GM19397 (cell line): Measurements from ENCODE around the gene M1AP.
A peak's percentile ranks its signal among the peaks of the same experiment; 100 is the strongest.

Experiments used
- ATAC-seq: cut with Tn5 transposase; IDR thresholded peaks from one replicate; pipeline ENCODE4 v1.9.1; 2021; ENCODE audit warnings: mild to moderate bottlenecking, moderate library complexity; ENCODE audit not compliant: unreplicated experiment

The M1AP gene

DNA sequence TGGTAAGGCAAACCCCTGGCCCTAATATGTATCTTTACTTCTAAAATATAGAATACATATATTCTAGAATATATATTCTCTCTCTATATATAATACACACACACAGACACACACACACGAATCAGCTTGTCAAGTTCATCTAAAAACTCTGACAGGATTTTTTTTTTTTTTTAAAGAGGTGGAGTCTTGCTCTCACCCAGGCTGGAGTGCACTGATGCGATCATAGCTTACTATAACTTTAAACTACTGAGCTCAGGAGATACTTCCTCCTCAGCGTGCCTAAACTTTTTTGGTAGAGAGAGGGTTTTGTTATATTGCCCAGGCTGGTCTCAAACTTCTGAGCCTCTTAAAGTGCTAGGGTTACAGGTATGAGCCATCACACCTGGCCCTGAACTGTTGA lies 48.5 kb downstream of the M1AP start:
- ATAC-seq = no peak

DNA sequence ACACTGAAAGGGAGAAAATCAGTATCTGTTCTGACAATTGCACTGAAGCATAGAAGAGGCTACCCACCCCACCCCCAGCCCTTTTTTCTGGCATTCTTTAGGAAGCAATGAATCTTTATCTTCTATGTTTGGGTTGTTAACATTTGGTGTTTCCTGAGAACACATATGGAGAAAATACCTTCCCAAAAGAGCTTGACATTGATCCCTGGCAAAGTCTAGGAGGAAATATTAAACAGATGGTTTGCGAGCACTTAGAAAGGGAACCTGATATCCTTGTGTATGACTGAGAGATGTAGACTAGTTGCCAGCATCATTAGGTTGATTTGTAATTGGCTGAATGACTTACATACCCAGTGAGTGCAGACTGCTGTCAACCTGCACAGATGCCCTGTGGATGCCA lies 50.7 kb downstream of the M1AP start:
- ATAC-seq = no peak

DNA sequence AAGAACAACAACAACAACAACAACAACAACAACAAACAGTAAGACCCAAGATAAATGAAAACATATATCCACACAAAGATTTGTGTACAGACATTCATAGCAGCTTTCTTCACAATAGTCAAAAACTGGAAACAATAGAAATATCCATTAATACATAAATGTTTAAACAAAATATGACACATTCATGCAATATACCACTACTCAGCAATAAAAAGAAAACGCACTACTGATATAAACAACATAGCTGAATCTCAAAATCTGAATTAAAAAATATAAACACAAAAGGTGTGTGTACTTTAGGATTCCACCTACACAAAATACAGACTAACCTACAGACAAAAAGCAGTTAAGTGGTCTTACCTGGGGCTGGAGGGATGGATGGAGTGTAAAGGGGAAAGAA lies 51.5 kb downstream of the M1AP start:
- ATAC-seq = no peak

DNA sequence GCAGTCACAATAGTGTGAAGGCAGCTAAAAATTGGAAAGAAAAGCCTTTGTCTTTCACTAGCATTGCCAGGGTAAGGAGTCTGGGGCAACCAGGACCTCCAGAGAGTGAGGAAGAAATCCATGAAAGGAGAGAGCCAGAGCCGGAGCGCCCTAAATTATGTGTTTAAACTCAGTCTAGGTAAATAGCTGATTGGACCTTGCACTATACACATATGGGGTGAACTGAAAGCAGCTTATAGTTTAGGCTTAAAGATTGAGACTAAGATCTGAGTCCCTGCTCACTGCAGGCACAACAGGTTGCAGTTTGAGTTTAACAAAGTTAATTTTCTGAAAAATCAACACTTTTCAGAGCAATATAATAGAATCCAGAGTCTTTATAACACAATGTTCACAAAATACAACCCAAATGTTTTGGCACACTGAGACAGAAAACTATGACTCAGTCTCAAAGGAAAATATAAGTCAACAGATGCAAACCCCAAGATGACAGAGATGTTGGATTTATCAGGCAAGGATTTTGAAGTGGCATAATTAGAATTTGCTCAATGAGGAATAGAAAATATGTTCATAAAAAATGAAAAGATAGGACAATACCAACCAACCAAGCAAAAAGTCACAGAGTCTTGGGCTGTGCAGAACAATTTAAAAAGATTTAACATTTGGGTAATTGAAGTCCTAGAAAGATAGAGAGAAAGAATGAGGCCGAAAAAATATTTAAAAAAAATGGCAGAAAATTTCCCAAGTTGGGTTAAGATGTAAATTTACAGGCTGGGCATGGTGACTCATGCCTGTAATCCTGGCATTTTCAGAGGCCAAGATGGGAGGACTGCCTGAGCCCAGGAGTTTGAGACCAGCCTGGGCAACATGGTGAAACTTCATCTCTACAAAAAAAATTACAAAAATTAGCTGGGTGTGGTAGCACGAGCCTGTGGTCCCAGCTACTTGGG lies 54.0 kb downstream of the M1AP start:
- ATAC-seq = no peak

DNA sequence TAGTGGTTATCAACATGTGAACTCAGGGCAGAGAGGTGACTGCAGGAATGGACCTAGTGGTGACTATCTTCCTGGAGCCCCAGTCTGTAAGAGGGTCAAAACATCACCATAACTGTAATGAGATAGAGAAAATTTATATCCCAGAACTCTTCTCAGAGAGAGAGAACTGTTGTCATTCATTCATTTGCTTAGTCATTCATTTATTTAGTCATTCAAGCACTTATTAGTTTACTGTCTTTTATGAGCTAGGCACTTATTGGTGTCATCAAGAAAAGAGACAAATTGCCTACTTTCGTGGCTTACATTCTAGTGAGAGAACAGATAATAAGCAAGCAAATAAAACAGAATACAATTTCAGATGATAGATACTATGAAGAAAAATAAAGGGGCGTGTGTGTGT lies 59.5 kb downstream of the M1AP start:
- no peak for ATAC-seq

DNA sequence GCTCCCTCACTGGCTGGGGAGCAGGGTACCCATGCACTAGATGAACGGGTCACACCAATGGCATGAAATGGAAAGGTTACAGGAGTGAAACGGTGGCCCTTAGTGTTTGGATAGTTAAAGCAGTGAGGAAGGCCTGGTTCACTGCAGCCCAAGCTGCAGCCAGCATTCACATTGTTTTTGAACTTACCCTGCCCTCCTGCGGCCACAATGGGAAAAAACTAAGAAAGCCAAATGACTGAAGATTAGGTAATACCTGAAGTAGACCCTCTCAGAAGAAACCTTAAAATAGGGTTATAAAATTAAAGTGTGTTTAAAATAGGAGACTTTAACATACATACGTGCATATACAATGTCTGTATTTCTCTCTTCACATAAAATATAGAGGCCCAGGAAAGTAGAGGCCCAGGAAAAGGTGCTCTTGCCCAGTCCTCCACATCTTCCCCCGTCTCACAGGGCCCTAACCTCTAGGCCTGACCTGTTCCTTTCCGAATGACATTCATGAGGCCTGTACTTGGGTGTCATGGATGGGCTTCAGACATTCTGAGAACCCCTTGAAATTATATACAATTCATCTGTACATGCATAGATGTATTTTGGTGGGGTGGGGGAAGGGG lies 60.4 kb downstream of the M1AP start:
- ATAC-seq = peak; percentile 70

DNA sequence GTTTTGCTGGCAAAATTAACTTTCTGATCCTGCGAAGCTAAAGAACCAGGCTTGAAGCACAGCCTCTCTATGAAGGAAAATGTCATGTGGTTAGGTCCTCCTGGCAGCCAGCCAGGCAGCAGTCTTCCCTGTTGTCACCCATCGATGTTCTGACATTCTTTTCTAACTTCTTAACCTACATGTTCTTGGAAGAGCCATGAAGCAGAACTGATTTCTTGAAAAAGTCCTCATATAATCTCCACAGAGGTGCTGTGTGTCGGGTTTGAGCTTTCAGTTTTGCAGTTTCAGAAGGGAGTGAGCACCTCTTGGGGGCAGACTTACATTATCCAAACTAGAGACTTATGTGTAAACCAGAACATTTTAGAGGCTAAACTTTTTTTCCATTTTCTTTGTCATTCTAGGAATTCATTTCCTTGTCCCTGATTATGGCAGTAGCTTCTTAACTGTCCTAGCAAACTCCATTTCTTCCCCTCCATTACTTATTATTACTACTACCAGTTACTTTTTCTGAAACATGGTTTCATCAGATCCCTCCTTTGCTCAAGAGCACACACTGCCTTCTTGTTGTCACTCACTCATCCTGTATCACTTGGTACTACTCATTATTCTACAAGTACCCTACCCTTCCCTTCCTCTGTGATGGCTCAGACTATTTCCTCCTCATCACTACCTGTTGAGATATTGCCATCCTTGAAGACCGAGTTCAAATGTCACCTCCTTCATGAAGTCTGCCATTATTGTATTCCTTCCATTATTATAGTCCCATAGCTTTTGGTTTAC lies 62.5 kb downstream of the M1AP start:
- ATAC-seq = no peak

DNA sequence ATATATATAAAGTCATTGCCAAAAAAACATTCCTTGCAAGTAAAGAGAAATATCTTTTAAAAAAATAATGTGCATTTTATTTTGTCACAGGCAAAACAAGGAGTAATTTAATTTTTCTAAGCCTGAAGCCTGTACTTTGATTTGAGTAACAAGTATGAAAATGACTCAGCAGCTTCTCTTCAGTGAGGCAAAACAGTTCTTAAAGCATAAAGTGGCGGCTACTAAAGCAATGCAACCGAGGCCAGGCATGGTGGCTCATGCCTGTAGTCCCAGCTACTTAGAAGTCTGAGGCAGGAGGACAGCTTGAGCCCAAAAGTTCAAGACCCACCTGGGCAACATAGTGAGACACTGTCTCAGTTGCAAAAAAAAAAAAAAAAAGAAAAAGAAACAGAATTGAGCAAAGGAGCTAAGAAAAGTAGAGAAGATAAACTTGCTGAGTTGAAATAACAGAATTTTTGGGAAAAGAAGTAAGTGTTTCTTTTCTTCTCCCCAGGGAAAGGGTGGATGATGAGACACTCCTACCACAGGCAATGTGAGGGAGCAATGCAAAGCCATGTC lies 64.0 kb downstream of the M1AP start:
- ATAC-seq = no peak

DNA sequence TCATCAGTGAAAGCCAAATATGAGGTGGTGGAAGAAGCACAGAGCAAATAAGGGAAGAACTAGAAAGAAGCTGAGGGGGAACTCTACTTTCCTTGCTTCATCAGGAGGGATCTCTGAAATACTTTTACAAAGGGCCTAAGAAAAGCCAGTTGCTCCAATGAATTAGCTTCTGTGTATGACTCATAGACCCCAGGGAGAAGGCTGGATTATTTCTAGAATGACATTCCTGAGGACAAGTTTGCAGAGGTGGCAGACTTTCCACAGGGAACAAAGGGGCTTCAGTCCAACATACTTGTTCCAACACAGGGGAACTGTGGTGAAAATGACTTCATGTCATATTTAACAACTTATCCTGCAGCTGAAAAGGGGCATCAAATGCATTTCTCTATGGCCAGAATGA lies 64.6 kb downstream of the M1AP start:
- ATAC-seq = no peak

DNA sequence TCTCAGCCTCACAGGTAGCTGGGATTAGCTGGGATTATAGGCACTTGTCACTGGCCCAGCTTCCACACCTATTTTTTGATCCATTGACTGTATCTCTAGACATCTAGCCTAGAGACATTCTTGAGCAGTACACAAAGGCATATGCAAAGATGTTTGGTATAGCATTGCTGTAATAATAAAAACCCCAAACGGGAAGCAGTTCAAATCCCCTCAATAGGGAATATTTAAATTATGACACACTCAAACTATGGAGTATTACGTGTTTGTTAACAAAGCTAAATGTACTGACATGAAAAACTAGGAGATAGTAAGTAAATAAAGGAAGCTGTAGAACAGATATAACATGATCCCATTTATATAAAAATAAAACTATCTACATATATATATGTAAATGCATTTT lies 65.9 kb downstream of the M1AP start:
- ATAC-seq = no peak

DNA sequence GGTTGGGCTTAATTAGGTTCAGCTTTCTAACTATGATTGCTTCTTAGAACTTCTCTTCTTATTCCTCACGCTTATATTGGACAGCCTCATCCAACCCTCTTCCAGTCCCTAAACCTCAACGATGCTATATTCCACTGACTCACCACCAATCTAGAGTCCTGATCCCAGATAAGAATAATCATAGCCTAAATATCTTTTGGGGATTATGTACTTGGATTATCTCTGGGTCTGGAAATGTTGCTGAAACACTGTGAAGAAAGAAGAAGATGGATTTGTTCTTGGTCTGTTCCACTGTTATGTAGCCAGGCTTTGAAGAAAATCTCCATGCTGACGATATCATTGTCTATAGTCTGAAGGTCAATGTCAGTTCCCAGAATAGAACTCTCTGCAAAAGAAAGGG lies 66.7 kb downstream of the M1AP start:
- no peak for ATAC-seq

DNA sequence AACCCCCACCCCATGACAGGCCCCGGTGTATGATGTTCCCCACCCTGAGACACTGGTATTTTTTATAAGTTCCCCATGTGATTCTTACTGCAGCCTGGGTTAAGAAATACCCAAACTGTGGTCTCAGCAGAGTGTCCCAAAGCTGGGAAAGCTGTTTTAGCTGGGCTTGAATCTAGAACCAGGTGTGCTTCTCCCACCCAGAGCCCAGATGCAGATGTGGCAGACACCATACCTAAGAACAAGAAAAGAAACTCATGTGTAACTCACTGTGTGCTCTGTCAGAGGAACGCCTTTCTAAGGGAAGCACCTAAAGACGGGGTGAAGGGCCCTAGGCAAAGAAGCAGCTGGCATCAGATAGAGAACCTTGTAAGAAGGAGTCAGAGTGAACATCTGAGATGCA lies 69.7 kb downstream of the M1AP start:
- ATAC-seq = no peak

DNA sequence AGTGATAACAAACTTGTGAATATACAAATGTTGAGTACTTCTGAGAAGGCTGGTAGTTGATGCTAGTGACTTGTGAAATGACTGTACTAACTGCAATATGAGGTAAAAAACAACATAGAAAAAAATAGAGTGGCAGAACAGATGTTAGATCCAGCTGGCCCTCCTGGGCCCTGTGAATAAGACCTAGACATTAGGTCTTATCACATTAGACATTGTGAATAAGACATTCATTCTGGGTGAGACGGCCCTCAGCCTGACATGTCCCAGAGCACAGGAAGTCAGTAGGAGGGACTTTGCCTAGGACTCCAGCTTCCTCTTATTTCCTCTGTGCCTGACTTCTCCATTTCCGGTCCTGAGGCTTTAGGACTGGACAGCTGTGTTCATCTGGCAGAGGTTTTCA lies 70.7 kb downstream of the M1AP start:
- no peak for ATAC-seq

DNA sequence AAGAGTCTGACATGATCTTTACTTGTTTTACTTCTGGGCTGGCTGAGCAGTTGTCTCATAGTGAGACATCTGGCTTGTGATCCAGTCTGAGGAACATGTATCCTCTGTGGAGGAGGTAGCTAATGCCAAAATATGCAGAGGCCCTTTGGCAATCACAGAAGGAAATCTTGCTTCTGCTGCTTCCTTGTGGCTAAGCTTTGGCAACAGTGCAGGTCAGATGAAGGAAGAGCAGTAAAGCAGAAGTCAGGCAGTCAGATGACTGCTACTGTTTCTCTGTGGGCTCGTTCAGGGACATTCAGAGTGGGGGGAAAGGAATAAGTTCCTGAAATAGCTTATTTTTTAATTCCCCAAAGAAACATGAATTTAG lies 71.3 kb downstream of the M1AP start:
- no peak for ATAC-seq

DNA sequence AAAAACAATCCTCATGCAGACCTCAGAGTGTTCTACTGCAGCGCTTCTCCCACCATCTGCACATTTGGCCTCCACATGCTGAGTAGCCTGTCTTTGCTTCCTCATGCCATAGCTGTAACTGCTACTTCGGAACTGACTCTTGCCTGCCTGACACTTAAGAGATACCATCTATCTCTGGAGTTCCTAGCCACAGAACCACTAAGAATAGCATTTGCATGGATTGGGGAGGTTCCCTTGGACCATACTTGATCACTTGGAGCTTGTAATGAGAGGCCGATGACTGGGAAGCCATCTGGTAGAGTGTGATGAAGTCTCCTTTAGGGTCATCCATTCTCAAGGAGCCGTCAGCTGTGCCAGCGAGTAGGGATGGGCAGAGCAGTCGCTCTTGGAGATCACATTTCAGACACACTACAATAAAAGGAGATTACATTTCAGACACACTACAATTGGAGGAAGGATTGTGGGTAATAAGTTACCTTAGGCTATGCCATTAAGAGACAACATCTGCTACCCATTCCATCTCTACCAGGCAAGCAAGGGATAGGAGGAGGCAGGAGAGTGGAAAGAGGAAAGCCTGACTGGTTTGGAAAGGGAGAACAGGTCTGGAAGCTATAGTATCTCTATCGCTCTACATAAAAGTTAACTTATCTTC lies 71.8 kb downstream of the M1AP start:
- no peak for ATAC-seq

DNA sequence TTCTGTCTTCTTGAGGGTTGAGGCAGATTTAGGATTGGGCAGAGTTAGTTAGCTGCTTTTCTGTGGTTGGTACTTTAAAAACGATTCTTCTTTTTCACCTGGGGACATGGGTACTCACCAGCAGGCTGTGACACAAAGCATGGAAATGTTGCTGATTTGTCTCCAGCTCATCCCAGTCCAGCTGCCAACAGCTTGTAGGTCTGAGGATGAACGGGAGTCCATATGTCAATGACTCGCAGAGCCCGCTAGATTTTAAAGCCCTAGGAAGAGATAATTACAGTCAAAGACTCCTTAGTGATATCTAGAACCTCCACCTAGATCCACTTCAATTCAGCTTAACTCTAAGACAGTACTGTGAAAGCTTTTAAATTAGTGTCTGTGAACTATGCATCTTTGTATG lies 72.8 kb downstream of the M1AP start:
- ATAC-seq = no peak

DNA sequence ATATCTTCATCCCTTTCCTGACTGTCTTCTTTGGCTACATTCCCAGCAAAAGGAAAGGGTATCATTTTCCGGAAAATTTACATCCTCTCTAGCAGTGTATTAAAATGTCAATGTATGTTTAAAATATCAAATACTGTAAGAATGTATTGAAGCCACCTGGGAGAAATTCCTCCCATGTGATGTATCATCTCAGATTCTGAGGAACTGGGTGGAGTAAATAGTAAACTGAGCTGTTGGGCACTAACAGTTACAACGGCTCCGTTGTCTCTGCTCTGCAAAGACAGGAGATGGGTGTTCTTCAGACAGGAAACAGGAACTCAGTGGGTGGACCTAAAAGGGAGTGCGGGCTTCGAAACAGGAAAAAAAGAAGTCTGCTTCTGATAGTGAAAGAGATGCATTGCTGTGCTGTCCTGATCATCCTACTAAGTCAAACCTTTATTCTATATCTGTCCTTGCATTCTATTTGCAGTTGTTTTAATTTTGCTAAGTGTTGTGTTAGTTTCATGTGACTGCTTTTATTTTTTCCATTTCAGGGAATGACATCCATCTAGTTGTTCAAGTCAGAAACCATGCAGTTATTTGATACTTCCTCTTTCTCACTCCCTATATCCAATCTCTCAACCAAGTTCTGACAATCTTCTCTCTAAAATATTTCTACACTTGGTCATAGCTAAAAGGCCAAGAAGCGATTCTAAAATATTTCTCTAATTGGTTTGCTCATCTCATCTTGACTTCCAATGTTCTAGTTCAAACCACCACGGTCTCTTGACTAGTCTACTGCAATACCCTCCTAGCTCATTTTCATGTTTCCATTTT lies 74.2 kb downstream of the M1AP start:
- ATAC-seq = peak; percentile 41

DNA sequence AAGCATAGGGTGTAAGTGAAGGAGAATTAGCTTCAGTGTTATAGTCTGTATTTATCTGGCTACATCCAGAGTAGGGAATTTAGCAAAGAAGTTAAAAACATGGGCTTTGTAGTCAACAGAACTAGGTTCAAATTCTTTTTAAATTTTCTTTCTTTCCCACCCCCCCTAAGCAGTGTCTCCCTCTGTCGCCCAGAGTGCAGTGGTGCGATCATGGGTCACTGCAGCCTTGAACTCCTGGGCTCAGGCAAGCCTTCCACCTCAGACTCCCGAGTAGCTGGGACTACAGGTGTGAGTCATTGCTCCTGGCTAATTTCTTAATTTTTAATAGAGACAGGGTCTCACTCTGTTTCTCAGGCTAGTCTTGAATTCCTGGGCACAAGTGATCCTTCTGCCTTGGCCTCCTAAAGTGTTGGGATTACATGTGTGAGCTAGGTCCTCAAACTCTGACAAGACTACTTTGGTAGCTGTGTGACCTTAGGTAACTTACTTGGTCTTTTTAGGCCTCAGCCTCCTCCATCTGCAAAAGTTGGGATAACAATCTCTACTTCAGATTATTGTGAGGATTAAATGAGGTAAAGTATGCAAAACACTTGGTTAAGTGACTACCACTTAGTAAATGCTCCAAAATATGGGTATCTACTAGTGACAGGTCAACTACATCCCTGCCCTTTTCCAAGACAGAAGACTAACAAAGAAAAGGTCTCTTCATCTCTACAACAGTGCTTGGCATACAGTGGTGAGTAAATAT lies 75.8 kb downstream of the M1AP start:
- ATAC-seq = no peak

DNA sequence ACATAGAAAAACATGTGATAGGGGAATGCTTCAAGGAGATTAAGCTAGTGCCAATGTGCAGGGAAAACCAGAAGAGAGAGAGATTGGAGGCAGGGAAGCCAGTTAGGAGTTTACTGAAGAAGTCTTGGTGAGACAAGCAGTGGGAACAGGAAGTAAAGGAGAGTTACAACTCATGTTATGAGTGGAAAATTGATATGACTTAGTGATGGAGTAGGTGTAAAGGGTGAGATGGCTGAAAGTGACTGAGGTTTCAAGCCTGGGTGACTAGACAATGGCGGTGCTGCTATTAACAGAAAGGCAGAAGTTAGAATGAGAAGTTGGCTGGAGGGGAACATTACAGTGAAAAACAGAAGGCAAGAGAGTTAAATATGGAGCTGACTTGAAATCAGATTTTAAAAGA lies 77.1 kb downstream of the M1AP start:
- peak; percentile 74 for ATAC-seq
